SK-N-MC (cell line): Measurements from ENCODE around the gene LDHD.
"Not testable (repeated sequence)": the region's sequence is repeated elsewhere in the genome, so short reads cannot be mapped to it uniquely, and the experiment has no call there.

ENCODE experiments used
- DNase-seq: peaks from one replicate; pipeline ENCODE4 v3.0.0-alpha.2; 2011; ENCODE audit warnings: low read depth, low spot score
- H3K27ac ChIP-seq: fragments of 200-600 bp; sonication (generic); 2 replicates; pipeline ENCODE4 v1.5.1; 2016; ENCODE audit warnings: mixed run types
- H3K36me3 ChIP-seq: fragments of 200-600 bp; sonication (generic); 2 replicates; pipeline ENCODE4 v1.6.1; 2017; ENCODE audit warnings: antibody characterized with exemption, low read length, mixed read lengths; ENCODE audit not compliant: insufficient read depth
- H3K4me3 ChIP-seq: fragments of 200-600 bp; sonication (generic); 2 replicates; pipeline ENCODE4 v1.5.1; 2016
- H3K9ac ChIP-seq: fragments of 200-600 bp; sonication (generic); 2 replicates; pipeline ENCODE4 v1.8.0; 2017; ENCODE audit warnings: mixed run types, mixed read lengths; ENCODE audit not compliant: insufficient read length
- H3K9me3 ChIP-seq: fragments of 200-600 bp; sonication (generic); 2 replicates; pipeline ENCODE4 v1.6.1; 2017; ENCODE audit warnings: low read depth, mild to moderate bottlenecking, antibody characterized with exemption, low read length, moderate library complexity, mixed read lengths
- EZH2 ChIP-seq: fragments of 200-600 bp; sonication (generic); IDR thresholded peaks from one replicate; pipeline ENCODE4 v1.6.1; 2017; ENCODE audit warnings: antibody characterized with exemption
- FOXP2 ChIP-seq: optimal IDR thresholded peaks from 2 replicates; pipeline ENCODE3; 2011; ENCODE audit warnings: mild to moderate bottlenecking, moderate library complexity; ENCODE audit not compliant: insufficient read depth; ENCODE audit errors: extremely low read length, control extremely low read depth
- POLR2AphosphoS5 ChIP-seq: IDR thresholded peaks from 2 replicates; pipeline ENCODE4 v1.6.1; 2012; ENCODE audit warnings: mild to moderate bottlenecking, low read depth, low read length, borderline replicate concordance

LDHD gene

DNA sequence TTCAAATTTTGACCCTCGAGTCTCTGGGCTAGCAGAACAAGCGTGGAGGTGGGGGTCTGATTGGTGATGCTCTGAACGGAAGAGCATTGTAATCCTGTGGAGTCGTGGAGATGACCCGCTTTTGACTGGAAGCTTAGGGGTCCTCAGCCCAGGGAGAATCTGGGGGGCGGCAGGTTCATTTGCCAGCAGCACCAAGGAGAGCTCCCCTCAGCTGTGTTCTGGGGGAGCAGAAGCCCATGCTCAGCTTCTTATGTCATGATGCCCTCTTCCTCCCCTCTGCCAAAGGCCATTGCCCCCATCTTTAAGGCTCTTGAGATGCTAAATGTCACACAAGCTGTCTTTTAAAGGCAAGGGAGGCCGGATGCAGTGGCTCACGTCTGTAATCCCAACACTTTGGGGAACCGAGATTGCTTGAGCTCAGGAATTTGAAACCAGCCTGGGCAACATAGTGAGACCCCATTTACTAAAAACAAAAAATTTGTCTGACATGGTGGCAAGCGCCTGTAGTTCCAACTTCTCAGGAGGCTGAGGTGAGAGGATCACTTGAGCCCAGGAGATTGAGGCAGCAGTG is 19.3 kb downstream of the LDHD start:
- Histone ChIP-seq H3K9ac (no peak overlapping the region), H3K36me3 (no peaks in the 10 kb centered on the region), H3K9me3 (no peaks in the 10 kb centered on the region), H3K4me3 (no peak overlapping the region), H3K27ac (no peak overlapping the region)
- TF ChIP-seq EZH2: no peak
- TF ChIP-seq POLR2AphosphoS5: no peak
- no peak for TF ChIP-seq FOXP2
- no peak for DNase-seq

DNA sequence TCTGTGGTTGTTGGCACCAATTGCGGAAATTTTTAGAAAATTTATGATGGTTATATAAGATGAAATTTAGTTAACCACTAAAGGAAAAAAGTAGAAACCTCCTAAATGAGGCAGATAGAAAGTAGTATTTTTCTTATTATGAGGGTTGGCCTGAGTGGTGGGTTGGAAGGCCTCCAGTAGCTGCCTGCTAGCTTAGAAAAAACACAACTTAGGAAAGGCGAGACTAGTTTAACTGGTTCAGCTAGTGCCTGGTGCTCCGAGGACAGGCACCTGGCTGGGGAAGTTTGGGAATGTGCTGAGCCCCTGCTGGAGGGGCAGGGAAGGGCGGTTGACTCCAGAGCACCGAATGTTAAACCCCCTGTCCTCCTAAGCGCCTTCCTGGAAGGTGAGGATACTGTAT is 19.9 kb downstream of the LDHD start:
- DNase-seq: no peak
- no peak overlapping the region for H3K27ac ChIP-seq
- TF ChIP-seq FOXP2 (no peak), EZH2 (no peak), POLR2AphosphoS5 (no peak)

GRCh38 chr16:75095204-75095621 is 21.4 kb downstream of the LDHD start:
- Histone ChIP-seq H3K27ac (no peak overlapping the region), H3K36me3 (no peaks in the 10 kb centered on the region), H3K9ac (no peak overlapping the region), H3K4me3 (no peak overlapping the region), H3K9me3 (no peaks in the 10 kb centered on the region)
- TF ChIP-seq POLR2AphosphoS5 (no peak), EZH2 (no peak), FOXP2 (no peak)
- no peak for DNase-seq

More for the DNA sequence above, 19.9 kb downstream of the LDHD start:
- H3K9ac ChIP-seq: no peak overlapping the region
- H3K36me3 ChIP-seq: no peaks in the 10 kb centered on the region
- no peaks in the 10 kb centered on the region for H3K9me3 ChIP-seq
- no peak overlapping the region for H3K4me3 ChIP-seq

DNA sequence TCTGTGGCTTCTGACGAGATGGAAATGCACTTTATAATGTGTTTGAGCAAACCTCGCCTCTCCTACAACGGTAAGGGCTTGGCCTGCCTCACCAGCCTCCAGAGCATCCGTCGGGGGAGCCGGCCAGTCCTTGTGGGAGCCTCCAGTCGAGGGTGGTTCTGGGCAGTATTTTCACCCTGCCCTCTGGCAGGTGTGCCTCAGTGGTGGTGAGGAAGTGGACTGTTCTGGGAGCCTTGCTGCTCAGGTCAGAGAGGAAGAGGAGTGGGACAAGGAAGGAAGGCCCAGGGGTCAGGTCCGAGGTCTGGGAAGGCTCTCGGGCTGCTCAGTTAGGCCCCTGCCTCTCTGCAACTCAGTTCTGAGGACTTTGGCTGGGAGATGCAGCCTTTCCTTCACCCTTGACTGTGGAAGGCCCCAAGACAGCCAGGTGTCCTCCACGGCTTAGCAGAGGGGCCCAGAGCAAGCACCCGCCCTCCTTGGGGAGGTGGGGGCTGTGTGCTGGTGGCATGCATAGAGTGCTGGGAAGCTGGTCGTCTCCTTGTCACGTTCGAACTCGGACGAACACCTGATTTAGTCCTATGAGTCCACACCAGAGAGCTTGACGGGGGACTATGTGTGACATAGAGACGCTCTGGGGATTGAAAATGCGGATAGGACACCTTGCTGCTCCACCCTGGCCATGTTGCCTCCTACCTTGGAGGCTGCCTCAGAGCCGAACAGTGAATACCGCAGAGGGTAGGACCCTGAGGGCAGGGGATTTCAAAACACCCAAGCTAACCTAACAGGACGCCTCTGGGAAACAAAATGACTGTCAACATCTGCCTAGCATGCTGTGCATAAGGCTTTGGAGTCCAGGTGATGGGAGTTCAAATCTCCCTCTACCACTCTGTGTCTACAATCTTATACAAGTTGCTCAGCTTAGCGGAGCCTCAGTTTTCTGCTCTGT is 22.7 kb downstream of the LDHD start:
- Histone ChIP-seq H3K4me3 (no peak overlapping the region), H3K27ac (no peak overlapping the region), H3K9me3 (no peaks in the 10 kb centered on the region), H3K36me3 (no peaks in the 10 kb centered on the region), H3K9ac (no peak overlapping the region)
- TF ChIP-seq POLR2AphosphoS5 (no peak), EZH2 (no peak), FOXP2 (no peak)
- no peak for DNase-seq

GRCh38 chr16:75092777-75093176 is 23.8 kb downstream of the LDHD start:
- Histone ChIP-seq H3K9ac (no peak overlapping the region), H3K36me3 (no peaks in the 10 kb centered on the region), H3K4me3 (no peak overlapping the region)

DNA sequence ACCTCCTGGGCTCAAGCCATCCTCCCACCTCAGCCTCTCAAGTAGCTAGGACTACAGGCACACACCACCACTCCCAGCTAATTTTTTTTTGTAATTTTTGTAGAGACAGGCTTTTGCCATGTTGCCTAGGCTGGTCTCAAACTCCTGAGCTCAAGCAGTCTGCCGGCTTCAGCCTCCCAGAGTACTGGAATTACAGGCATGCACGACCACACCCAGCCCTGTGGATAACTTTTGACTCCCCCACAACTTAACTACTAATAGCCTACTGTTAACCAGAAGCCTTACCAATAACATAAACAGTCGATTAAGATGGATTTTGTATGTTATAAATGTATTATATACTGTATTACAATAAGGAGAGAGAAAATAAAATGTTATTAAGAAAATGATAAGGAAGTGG is 25.0 kb downstream of the LDHD start:
- H3K36me3 ChIP-seq, DNase-seq, H3K27ac ChIP-seq, H3K4me3 ChIP-seq, H3K9me3 ChIP-seq, H3K9ac ChIP-seq: not testable (repeated sequence)

More at GRCh38 chr16:75092777-75093176, 23.8 kb downstream of the LDHD start:
- Histone ChIP-seq H3K27ac (no peak overlapping the region), H3K9me3 (no peaks in the 10 kb centered on the region)
- no peak for TF ChIP-seq EZH2
- TF ChIP-seq POLR2AphosphoS5: no peak
- no peak for TF ChIP-seq FOXP2
- DNase-seq: no peak

DNA sequence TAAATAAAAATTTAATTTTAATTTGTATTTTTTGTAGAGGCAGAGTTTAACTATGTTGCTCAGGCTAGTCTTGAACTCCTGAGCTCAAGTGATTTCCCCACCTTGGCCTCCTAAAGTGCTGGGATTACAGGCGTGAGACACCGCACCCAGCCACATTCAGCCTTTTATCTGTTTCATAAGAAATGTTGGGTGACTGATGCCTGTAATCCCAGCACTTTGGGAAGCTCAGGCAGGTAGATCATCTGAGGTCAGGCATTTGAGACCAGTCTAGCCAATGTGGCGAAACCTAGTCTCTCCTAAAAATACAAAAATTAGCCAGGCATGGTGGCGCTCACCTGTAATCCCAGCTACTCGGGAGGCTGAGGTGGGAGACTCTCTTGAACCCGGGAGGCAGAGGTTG is 25.7 kb downstream of the LDHD start:
- not testable (repeated sequence) for DNase-seq, H3K36me3 ChIP-seq, H3K27ac ChIP-seq, H3K9ac ChIP-seq, H3K4me3 ChIP-seq, H3K9me3 ChIP-seq

GRCh38 chr16:75089486-75090202 is 26.9 kb downstream of the LDHD start:
- Histone ChIP-seq H3K4me3 (no peak overlapping the region), H3K9ac (no peak overlapping the region), H3K9me3 (no peaks in the 10 kb centered on the region), H3K36me3 (no peaks in the 10 kb centered on the region), H3K27ac (no peak overlapping the region)
- no peak for DNase-seq
- TF ChIP-seq FOXP2 (no peak), POLR2AphosphoS5 (no peak), EZH2 (no peak)

- no peaks in the 10 kb centered on the region for H3K36me3 ChIP-seq
- no peak overlapping the region for H3K9ac ChIP-seq
- no peaks in the 10 kb centered on the region for H3K9me3 ChIP-seq
- TF ChIP-seq EZH2 (no peak), POLR2AphosphoS5 (no peak), FOXP2 (no peak)
- no peak for DNase-seq
- no peak overlapping the region for H3K4me3 ChIP-seq
- no peak overlapping the region for H3K27ac ChIP-seq
Observed at GRCh38 chr16:75088934-75089333, 27.6 kb downstream of the LDHD start.
